GM12865 (cell line): ENCODE results near the gene CISD2.
A peak's percentile ranks its signal among the peaks of the same experiment; 100 is the strongest.

ENCODE experiments used
- DNase-seq: peaks from one replicate; pipeline ENCODE4 v3.0.0; 2010; ENCODE audit warnings: low read depth
- H3K4me3 ChIP-seq: 2 replicates; pipeline ENCODE4 v1.5.1; 2011; ENCODE audit warnings: mild to moderate bottlenecking, low read depth, low read length, control low read depth
- CTCF ChIP-seq: IDR thresholded peaks from 2 replicates; pipeline ENCODE4 v1.5.1; 2011; ENCODE audit warnings: low read length, control low read depth, low read depth, inconsistent platforms; ENCODE audit not compliant: insufficient read depth; ENCODE audit errors: missing control alignments

The CISD2 gene

GRCh38 chr4:102826105-102826889, 42.5 kb upstream of the CISD2 start:
- no peak for TF ChIP-seq CTCF
- H3K4me3 ChIP-seq: peak overlapping the region; percentile 92

GRCh38 chr4:102826890-102827673, 41.7 kb upstream of the CISD2 start, which contains the start of gene UBE2D3:
Gene UBE2D3 (minus strand): TSS chr4:102827551. CDS start chr4:102826508, 1,043 bp downstream.
- H3K4me3 ChIP-seq: peak within 1 kb of the TSS; percentile 92
- peak; percentile 1 for TF ChIP-seq CTCF

More at GRCh38 chr4:102826105-102826889, 42.5 kb upstream of the CISD2 start:
- DNase-seq: no peak

GRCh38 chr4:102827674-102828496, 40.9 kb upstream of the CISD2 start:
- peak overlapping the region; percentile 92 for H3K4me3 ChIP-seq
- no peak for TF ChIP-seq CTCF

More at GRCh38 chr4:102826890-102827673, 41.7 kb upstream of the CISD2 start, which contains the start of gene UBE2D3:
- peak; percentile 99 for DNase-seq

GRCh38 chr4:102828497-102828808, 40.3 kb upstream of the CISD2 start:
- no peak for TF ChIP-seq CTCF
- H3K4me3 ChIP-seq: peak overlapping the region; percentile 75
- DNase-seq: no peak

More at GRCh38 chr4:102827674-102828496, 40.9 kb upstream of the CISD2 start:
- peak; percentile 100 for DNase-seq

GRCh38 chr4:102829803-102830202, 39.0 kb upstream of the CISD2 start:
- no peak for DNase-seq
- no peak for TF ChIP-seq CTCF
- H3K4me3 ChIP-seq: no peak overlapping the region

- DNase-seq: no peak
- no peak for TF ChIP-seq CTCF
- H3K4me3 ChIP-seq: no peak overlapping the region
Observed at GRCh38 chr4:102832105-102832504, 36.7 kb upstream of the CISD2 start.
